ENCODE results near the gene MICAL3. TPM values are rescaled to one million over a fixed set of nuclear protein-coding genes. Genes with fewer than 3 reads are reported as not detected.
"Not testable (repeated sequence)": the region's sequence is repeated elsewhere in the genome, so short reads cannot be mapped to it uniquely, and the experiment has no call there.

Gene MICAL3
- polyA plus RNA-seq, 3 donors: 0.23 to 0.84 TPM; not detected in 1

DNA sequence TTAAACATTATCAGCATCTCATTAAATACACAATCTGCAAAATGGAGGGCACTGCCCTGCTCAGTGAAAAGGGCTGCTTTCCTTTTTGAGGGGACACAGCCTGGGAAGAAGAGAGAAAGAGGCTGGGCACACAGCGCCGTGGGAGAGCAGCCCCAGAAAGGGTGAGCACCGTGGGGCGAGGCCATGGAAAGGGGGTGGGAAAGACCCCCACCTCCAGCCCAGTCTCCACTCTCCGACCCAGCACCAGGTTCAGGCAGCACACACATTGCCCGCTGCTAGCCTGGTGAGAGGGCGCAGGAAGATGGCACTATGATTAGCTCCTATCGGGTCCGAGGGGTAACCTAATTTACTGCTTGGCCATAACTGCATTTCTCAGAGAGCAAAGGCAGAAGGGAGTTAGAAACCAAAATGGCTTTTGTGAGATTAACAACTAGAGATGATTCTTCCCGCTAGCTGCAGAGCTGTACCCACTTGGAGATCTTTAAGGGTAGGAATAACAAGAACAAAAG is 146.1 kb downstream of the MICAL3 start:
- H3K4me1 Mint-ChIP-seq: no peaks in the 10 kb centered on the region
- WGBS (ENCODE audit: insufficient coverage): 82% methylated on average over 5 of the region's 10 CpGs
- no peak overlapping the region for H3K27ac Mint-ChIP-seq
- Histone ChIP-seq H3K4me1 (ENCODE audit: control insufficient read depth in 1 of 2, insufficient read depth in 2 of 2, low read length in 2 of 2) (no peaks in the 10 kb centered on the region), H3K4me2 (replicated peaks; ENCODE audit: extremely low read depth, low read length, poor library complexity, severe bottlenecking) (no peak overlapping the region), H3K36me3 (replicated peaks in 1 of 2; ENCODE audit: control insufficient read depth in 1 of 2, insufficient read depth in 2 of 2, low read length in 2 of 2) (no peaks in the 10 kb centered on the region), H3K27ac (ENCODE audit: low read depth in 1 of 2, low read length in 2 of 2) (no peak overlapping the region), H3K79me2 (ENCODE audit: insufficient read depth, low read length) (no peaks in the 10 kb centered on the region), H3K4me3 (replicated peaks in 1 of 3; ENCODE audit: low read depth in 2 of 3, low read length in 3 of 3) (no peak overlapping the region), H3K27me3 (ENCODE audit: control insufficient read depth in 2 of 2, insufficient read depth in 2 of 2, low read length in 2 of 2) (no peaks in the 10 kb centered on the region), H4K20me1 (ENCODE audit: insufficient read depth, low read length) (no peaks in the 10 kb centered on the region), H3K9ac (ENCODE audit: insufficient read depth, low read length, poor library complexity, severe bottlenecking) (no peak overlapping the region), H2AFZ (ENCODE audit: insufficient read depth, low read depth, low read length, poor library complexity, severe bottlenecking) (no peak overlapping the region), H3K9me3 (replicated peaks in 1 of 2; ENCODE audit: control insufficient read depth in 1 of 2, insufficient read depth in 1 of 2, low read length in 2 of 2) (no peaks in the 10 kb centered on the region)
- TF ChIP-seq, protein P1, sequence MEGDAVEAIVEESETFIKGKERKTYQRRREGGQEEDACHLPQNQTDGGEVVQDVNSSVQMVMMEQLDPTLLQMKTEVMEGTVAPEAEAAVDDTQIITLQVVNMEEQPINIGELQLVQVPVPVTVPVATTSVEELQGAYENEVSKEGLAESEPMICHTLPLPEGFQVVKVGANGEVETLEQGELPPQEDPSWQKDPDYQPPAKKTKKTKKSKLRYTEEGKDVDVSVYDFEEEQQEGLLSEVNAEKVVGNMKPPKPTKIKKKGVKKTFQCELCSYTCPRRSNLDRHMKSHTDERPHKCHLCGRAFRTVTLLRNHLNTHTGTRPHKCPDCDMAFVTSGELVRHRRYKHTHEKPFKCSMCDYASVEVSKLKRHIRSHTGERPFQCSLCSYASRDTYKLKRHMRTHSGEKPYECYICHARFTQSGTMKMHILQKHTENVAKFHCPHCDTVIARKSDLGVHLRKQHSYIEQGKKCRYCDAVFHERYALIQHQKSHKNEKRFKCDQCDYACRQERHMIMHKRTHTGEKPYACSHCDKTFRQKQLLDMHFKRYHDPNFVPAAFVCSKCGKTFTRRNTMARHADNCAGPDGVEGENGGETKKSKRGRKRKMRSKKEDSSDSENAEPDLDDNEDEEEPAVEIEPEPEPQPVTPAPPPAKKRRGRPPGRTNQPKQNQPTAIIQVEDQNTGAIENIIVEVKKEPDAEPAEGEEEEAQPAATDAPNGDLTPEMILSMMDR (IDR thresholded peaks at IDR 0.05): no peak
- peaks cover 0 to 2% of the 10 kb centered on the region in 2 donors for H3K36me3 Mint-ChIP-seq
- DNase-seq: no peak
- H3K27me3 Mint-ChIP-seq (ENCODE audit: low read depth in 3 of 3): peaks cover 0 to 1% (median 0%) of the 10 kb centered on the region in 3 donors
- H3K9me3 Mint-ChIP-seq: no peaks in the 10 kb centered on the region
- intact Hi-C loops (cut with micrococcal nuclease): no loop called here
- no peak overlapping the region for H3K4me3 Mint-ChIP-seq

DNA sequence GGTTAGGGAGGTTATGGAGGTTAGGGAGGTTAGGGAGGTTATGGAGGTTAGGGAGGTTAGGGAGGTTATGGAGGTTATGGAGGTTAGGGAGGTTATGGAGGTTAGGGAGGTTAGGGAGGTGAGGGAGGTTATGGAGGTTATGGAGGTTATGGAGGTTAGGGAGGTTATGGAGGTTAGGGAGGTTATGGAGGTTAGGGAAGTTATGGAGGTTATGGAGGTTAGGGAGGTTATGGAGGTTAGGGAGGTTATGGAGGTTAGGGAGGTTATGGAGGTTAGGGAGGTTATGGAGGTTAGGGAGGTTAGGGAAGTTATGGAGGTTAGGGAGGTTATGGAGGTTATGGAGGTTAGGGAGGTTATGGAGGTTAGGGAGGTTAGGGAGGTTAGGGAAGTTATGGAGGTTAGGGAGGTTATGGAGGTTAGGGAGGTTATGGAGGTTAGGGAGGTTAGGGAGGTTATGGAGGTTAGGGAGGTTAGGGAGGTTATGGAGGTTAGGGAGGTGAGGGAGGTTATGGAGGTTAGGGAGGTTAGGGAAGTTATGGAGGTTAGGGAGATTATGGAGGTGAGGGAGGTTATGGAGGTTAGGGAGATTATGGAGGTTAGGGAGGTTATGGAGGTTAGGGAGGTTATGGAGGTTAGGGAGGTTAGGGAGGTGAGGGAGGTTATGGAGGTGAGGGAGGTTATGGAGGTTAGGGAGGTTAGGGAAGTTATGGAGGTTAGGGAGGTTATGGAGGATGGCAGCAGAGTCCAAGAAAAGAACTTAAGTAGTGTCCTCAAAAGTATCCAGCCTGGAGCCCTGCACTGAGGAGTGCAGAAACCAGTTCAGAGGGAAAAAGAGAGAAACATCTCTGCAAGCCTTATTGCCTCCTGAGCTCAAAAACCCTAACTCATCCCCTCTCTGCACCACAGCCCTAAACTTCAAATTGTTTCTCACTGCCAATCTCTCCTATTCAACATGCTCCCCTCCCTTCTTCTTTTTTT is 147.2 kb downstream of the MICAL3 start:
- H3K27ac ChIP-seq (ENCODE audit: low read depth in 1 of 2, low read length in 2 of 2); H3K36me3 Mint-ChIP-seq; intact Hi-C loops (cut with micrococcal nuclease); H3K9me3 ChIP-seq (replicated peaks in 1 of 2; ENCODE audit: control insufficient read depth in 1 of 2, insufficient read depth in 1 of 2, low read length in 2 of 2); H3K4me3 ChIP-seq (replicated peaks in 1 of 3; ENCODE audit: low read depth in 2 of 3, low read length in 3 of 3); H3K4me2 ChIP-seq (replicated peaks; ENCODE audit: extremely low read depth, low read length, poor library complexity, severe bottlenecking); H3K27me3 Mint-ChIP-seq (ENCODE audit: low read depth in 3 of 3); DNase-seq; H3K9ac ChIP-seq (ENCODE audit: insufficient read depth, low read length, poor library complexity, severe bottlenecking); H2AFZ ChIP-seq (ENCODE audit: insufficient read depth, low read depth, low read length, poor library complexity, severe bottlenecking); H4K20me1 ChIP-seq (ENCODE audit: insufficient read depth, low read length); H3K36me3 ChIP-seq (replicated peaks in 1 of 2; ENCODE audit: control insufficient read depth in 1 of 2, insufficient read depth in 2 of 2, low read length in 2 of 2); H3K79me2 ChIP-seq (ENCODE audit: insufficient read depth, low read length); H3K4me3 Mint-ChIP-seq; H3K27ac Mint-ChIP-seq; H3K27me3 ChIP-seq (ENCODE audit: control insufficient read depth in 2 of 2, insufficient read depth in 2 of 2, low read length in 2 of 2); H3K4me1 Mint-ChIP-seq; H3K4me1 ChIP-seq (ENCODE audit: control insufficient read depth in 1 of 2, insufficient read depth in 2 of 2, low read length in 2 of 2); H3K9me3 Mint-ChIP-seq: not testable (repeated sequence)

All from CD14-positive monocyte (primary cell).